WTC11 (cell line): ENCODE measurements around the gene RUNX1. TPM values are rescaled to one million over a fixed set of nuclear protein-coding genes. Genes with fewer than 3 reads are reported as not detected.

Experiments
- ATAC-seq: fragments of 200-7000 bp; cut with Tn5 transposase; 2 replicates; pipeline ENCODE4 v1.10.0; 2021; ENCODE audit warnings: mild to moderate bottlenecking, moderate library complexity
- CTCF ChIA-PET: fragments of 300-600 bp; sonication (Branson Sonifier 250); formaldehyde crosslinking; loops from one replicate; lab custom pipeline; 2021; ENCODE audit warnings: antibody characterized with exemption; lab: Charles Lee
- POLR2A ChIA-PET: fragments of 350-600 bp; sonication (Branson Sonifier 250); formaldehyde crosslinking; loops from one replicate; lab custom pipeline; 2021; ENCODE audit warnings: antibody characterized with exemption; lab: Charles Lee
- DNase-seq: peaks from one replicate; pipeline ENCODE4 v3.0.0; 2021; ENCODE audit warnings: low spot score
- H3K27ac Mint-ChIP-seq: 2 replicates; pipeline ENCODE4 v1.8.0; 2021; ENCODE audit warnings: mixed read lengths
- H3K27me3 Mint-ChIP-seq: 2 replicates; pipeline ENCODE4 v1.8.0; 2021; ENCODE audit warnings: low read depth, mild to moderate bottlenecking, moderate library complexity, mixed read lengths
- H3K36me3 Mint-ChIP-seq: 2 replicates; pipeline ENCODE4 v1.8.0; 2021; ENCODE audit warnings: mixed read lengths
- H3K4me1 Mint-ChIP-seq: 2 replicates; pipeline ENCODE4 v1.8.0; 2022; ENCODE audit warnings: mixed read lengths
- H3K4me3 Mint-ChIP-seq: 2 replicates; pipeline ENCODE4 v1.8.0; 2021; ENCODE audit warnings: mild to moderate bottlenecking, moderate library complexity, mixed read lengths
- H3K9me3 Mint-ChIP-seq: 2 replicates; pipeline ENCODE4 v1.8.0; 2021; ENCODE audit warnings: mixed read lengths
- ARID4B ChIP-seq: sonication (generic); formaldehyde crosslinking; IDR thresholded peaks from 2 replicates; pipeline ENCODE4 v1.8.0; 2023; ENCODE audit warnings: missing genetic modification reagents, mild to moderate bottlenecking, borderline replicate concordance
- CBFB ChIP-seq: sonication (generic); formaldehyde crosslinking; IDR thresholded peaks from 2 replicates; pipeline ENCODE4 v1.8.1; 2022; ENCODE audit warnings: mild to moderate bottlenecking, low read depth, missing genetic modification reagents
- ETV6 ChIP-seq: sonication (generic); formaldehyde crosslinking; IDR thresholded peaks from 2 replicates; pipeline ENCODE4 v1.8.1; 2022; ENCODE audit warnings: mild to moderate bottlenecking, missing genetic modification reagents
- GTF2I ChIP-seq: fragments of 250-450 bp; sonication (Bioruptor Pico); conservative IDR thresholded peaks from 2 replicates; pipeline ENCODE4 v1.4.0; 2021; ENCODE audit warnings: mild to moderate bottlenecking
- NFATC4 ChIP-seq: fragments of 250-450 bp; sonication (Bioruptor Pico); IDR thresholded peaks from 2 replicates; pipeline ENCODE4 v1.9.0; 2021; ENCODE audit warnings: mild to moderate bottlenecking
- NFYB ChIP-seq: sonication (generic); formaldehyde crosslinking; conservative IDR thresholded peaks from 2 replicates; pipeline ENCODE4 v1.8.0; 2022; ENCODE audit warnings: low read depth, missing genetic modification reagents
- SMAD4 ChIP-seq: sonication (generic); formaldehyde crosslinking; IDR thresholded peaks from 2 replicates; pipeline ENCODE4 v1.8.0; 2022; ENCODE audit warnings: mild to moderate bottlenecking, missing genetic modification reagents
- STAT6 ChIP-seq: sonication (generic); formaldehyde crosslinking; conservative IDR thresholded peaks from 2 replicates; pipeline ENCODE4 v1.8.1; 2023; ENCODE audit warnings: mild to moderate bottlenecking, low read depth, missing genetic modification reagents, moderate library complexity
- TP53 ChIP-seq: sonication (generic); formaldehyde crosslinking; IDR thresholded peaks from 2 replicates; pipeline ENCODE4 v1.8.1; 2023; ENCODE audit warnings: mild to moderate bottlenecking, missing genetic modification reagents
- ZMAT4 ChIP-seq: fragments of 250-450 bp; sonication (Bioruptor Pico); IDR thresholded peaks from 2 replicates; pipeline ENCODE4 v1.9.0; 2021; ENCODE audit warnings: mild to moderate bottlenecking
- ZNF138 ChIP-seq: sonication (generic); formaldehyde crosslinking; conservative IDR thresholded peaks from 2 replicates; pipeline ENCODE4 v1.8.1; 2022; ENCODE audit warnings: mild to moderate bottlenecking, moderate library complexity, missing genetic modification reagents
- ZNF263 ChIP-seq: sonication (generic); formaldehyde crosslinking; IDR thresholded peaks from 2 replicates; pipeline ENCODE4 v1.8.1; 2022; ENCODE audit warnings: low read depth, mild to moderate bottlenecking, moderate library complexity, missing genetic modification reagents
- total RNA-seq: library from RNA; stranded (reverse); gene quantifications from 3 replicates; pipeline ENCODE4 v1.2.3, GENCODE V29; 2021
- TF ChIP-seq, protein P1 (sequence below): sonication (generic); formaldehyde crosslinking; IDR thresholded peaks from 2 replicates; pipeline ENCODE4 v1.8.1; 2023; ENCODE audit warnings: mild to moderate bottlenecking, missing genetic modification reagents, moderate library complexity
- TF ChIP-seq, protein P2 (sequence below): sonication (generic); formaldehyde crosslinking; IDR thresholded peaks from 2 replicates; pipeline ENCODE4 v1.8.1; 2023; ENCODE audit warnings: mild to moderate bottlenecking, missing genetic modification reagents
- TF ChIP-seq, protein P3 (sequence below): sonication (generic); formaldehyde crosslinking; IDR thresholded peaks from 2 replicates; pipeline ENCODE4 v1.8.1; 2022; ENCODE audit warnings: low read depth, missing genetic modification reagents, borderline replicate concordance

The RUNX1 gene
- total RNA-seq, 1 experiment from 2014 or later: 2.2 TPM

DNA sequence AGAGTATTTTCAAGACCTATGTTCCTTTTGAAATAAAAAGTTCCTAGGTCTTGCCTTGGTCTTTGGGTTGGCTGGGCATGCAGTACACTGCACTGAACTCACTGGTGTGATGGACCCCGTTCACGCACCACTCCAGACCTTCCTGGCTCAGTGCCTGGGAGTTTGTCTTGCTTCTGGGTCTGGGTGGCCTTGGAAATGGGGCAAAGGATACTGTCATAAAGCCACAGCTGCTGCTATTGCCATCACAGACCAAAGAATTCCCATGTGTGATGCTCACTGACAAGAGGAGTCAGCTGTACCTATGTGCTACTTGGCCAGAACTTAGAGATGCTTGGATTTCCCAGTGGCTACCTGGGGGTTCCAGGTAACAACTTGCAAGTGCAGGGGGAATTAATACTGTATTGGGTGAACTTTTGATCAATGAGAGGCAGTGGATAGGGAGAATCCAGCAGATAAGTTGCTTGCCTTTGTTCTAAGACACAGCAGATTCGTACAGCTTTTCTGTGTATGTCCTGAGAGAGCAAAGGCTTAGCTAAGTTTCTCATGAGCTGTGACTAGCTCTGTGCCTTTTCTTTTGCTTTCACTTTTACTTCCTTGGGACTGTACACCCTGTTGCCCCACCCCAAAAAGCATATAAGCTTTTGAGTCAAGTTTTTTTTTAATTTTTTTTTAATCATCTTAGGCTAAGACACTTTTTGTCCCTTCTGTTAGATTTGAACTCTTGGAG, 115.3 kb downstream of the RUNX1 start:
- H3K9me3 Mint-ChIP-seq: no peaks in the 10 kb centered on the region
- H3K27ac Mint-ChIP-seq: no peak overlapping the region
- H3K4me1 Mint-ChIP-seq: no peaks in the 10 kb centered on the region
- no peak for TF ChIP-seq NFYB
- TF ChIP-seq, all 79 proteins: peak for 0
- no peaks in the 10 kb centered on the region for H3K36me3 Mint-ChIP-seq
- ChIA-PET POLR2A (no interaction called here), CTCF (interaction anchor here (1.0 kb wide), 1 partner anchor 188 kb away, joined by 3 read pairs; no protein-coding TSS in a partner anchor)
- H3K4me3 Mint-ChIP-seq: no peak overlapping the region
- no peaks in the 10 kb centered on the region for H3K27me3 Mint-ChIP-seq
- no peak for ATAC-seq
- DNase-seq: no peak

GRCh38 chr21:34932233-34932632, 116.9 kb downstream of the RUNX1 start:
- Mint-ChIP-seq H3K27ac (no peak overlapping the region), H3K4me3 (no peak overlapping the region), H3K27me3 (no peaks in the 10 kb centered on the region), H3K36me3 (no peaks in the 10 kb centered on the region), H3K9me3 (no peaks in the 10 kb centered on the region), H3K4me1 (no peaks in the 10 kb centered on the region)
- DNase-seq: no peak
- TF ChIP-seq SMAD4 (CRISPR knock-in tag) (no peak), ZNF138 (CRISPR knock-in tag) (no peak), CBFB (CRISPR knock-in tag) (no peak), ARID4B (CRISPR knock-in tag) (no peak), GTF2I (CRISPR knock-in tag) (no peak), NFATC4 (CRISPR knock-in tag) (no peak), ZNF263 (no peak), ETV6 (CRISPR knock-in tag) (no peak), TP53 (CRISPR knock-in tag) (no peak), STAT6 (CRISPR knock-in tag) (no peak), ZMAT4 (CRISPR knock-in tag) (no peak)
- TF ChIP-seq, protein P1, sequence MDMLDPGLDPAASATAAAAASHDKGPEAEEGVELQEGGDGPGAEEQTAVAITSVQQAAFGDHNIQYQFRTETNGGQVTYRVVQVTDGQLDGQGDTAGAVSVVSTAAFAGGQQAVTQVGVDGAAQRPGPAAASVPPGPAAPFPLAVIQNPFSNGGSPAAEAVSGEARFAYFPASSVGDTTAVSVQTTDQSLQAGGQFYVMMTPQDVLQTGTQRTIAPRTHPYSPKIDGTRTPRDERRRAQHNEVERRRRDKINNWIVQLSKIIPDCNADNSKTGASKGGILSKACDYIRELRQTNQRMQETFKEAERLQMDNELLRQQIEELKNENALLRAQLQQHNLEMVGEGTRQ (CRISPR knock-in tag): no peak
- TF ChIP-seq, protein P2, sequence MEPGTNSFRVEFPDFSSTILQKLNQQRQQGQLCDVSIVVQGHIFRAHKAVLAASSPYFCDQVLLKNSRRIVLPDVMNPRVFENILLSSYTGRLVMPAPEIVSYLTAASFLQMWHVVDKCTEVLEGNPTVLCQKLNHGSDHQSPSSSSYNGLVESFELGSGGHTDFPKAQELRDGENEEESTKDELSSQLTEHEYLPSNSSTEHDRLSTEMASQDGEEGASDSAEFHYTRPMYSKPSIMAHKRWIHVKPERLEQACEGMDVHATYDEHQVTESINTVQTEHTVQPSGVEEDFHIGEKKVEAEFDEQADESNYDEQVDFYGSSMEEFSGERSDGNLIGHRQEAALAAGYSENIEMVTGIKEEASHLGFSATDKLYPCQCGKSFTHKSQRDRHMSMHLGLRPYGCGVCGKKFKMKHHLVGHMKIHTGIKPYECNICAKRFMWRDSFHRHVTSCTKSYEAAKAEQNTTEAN: no peak
- TF ChIP-seq, protein P3, sequence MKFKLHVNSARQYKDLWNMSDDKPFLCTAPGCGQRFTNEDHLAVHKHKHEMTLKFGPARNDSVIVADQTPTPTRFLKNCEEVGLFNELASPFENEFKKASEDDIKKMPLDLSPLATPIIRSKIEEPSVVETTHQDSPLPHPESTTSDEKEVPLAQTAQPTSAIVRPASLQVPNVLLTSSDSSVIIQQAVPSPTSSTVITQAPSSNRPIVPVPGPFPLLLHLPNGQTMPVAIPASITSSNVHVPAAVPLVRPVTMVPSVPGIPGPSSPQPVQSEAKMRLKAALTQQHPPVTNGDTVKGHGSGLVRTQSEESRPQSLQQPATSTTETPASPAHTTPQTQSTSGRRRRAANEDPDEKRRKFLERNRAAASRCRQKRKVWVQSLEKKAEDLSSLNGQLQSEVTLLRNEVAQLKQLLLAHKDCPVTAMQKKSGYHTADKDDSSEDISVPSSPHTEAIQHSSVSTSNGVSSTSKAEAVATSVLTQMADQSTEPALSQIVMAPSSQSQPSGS (CRISPR knock-in tag): no peak
- CTCF ChIA-PET: no interaction called here
- no peak for ATAC-seq
- POLR2A ChIA-PET: no interaction called here
